ENCODE measurements around the gene NFE2L2.

Gene NFE2L2

DNA sequence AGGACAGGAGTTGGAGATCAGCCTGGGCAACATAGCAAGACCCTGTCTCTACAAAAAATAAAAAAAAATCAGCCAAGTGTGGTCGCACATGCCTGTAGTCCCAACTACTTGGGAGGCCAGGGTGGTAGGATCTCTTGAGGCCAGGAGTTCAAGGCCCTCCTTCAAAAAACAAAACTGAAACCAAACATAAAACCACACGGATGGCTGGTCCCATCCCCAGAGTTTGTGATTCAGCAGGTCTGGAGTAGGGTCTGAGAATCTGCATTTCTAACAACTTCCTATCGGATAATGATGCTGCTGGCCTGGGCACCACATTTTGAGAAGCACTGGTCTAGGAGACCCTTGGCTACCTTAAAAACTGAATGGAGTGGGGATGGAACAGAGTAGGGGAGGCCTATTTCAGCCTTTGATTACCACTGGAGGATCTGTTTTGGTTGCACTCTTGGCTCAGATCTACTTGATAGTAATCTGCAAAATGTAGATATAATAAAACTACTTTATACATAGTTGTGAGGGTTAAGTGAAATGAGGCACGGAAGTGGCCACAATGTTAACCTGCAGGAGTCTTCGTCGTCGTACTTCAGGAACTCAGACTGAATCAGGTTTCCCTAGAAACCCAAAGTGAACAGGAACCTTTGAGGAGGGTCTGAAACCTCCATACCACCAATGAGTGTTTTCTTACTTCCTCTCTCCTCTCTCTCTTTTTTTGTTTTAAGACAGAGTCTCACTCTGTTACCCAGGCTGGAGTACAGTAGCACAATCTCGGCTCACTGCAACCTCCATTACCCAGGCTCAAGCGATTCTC lies 25.5 kb upstream of the NFE2L2 start:
- in situ Hi-C loops (cut with MboI; ENCODE audit: low sequenced_read_pairs, unreplicated experiment): no loop called here
- peak; percentile 33 for DNase-seq (ENCODE audit: low spot score)

GRCh38 chr2:177287814-177288213 lies 23.3 kb upstream of the NFE2L2 start:
- TF ChIP-seq, protein P1, sequence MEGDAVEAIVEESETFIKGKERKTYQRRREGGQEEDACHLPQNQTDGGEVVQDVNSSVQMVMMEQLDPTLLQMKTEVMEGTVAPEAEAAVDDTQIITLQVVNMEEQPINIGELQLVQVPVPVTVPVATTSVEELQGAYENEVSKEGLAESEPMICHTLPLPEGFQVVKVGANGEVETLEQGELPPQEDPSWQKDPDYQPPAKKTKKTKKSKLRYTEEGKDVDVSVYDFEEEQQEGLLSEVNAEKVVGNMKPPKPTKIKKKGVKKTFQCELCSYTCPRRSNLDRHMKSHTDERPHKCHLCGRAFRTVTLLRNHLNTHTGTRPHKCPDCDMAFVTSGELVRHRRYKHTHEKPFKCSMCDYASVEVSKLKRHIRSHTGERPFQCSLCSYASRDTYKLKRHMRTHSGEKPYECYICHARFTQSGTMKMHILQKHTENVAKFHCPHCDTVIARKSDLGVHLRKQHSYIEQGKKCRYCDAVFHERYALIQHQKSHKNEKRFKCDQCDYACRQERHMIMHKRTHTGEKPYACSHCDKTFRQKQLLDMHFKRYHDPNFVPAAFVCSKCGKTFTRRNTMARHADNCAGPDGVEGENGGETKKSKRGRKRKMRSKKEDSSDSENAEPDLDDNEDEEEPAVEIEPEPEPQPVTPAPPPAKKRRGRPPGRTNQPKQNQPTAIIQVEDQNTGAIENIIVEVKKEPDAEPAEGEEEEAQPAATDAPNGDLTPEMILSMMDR (IDR thresholded peaks at IDR 0.05; ENCODE audit: borderline replicate concordance, control extremely low read depth, extremely low read depth, insufficient read depth, missing control alignments): no peak
- DNase-seq (ENCODE audit: low spot score): no peak
- in situ Hi-C loops (cut with MboI; ENCODE audit: low sequenced_read_pairs, unreplicated experiment): no loop called here

More for the DNA sequence above, 25.5 kb upstream of the NFE2L2 start:
- TF ChIP-seq, protein P1 (IDR thresholded peaks at IDR 0.05; ENCODE audit: borderline replicate concordance, control extremely low read depth, extremely low read depth, insufficient read depth, missing control alignments): no peak

DNA sequence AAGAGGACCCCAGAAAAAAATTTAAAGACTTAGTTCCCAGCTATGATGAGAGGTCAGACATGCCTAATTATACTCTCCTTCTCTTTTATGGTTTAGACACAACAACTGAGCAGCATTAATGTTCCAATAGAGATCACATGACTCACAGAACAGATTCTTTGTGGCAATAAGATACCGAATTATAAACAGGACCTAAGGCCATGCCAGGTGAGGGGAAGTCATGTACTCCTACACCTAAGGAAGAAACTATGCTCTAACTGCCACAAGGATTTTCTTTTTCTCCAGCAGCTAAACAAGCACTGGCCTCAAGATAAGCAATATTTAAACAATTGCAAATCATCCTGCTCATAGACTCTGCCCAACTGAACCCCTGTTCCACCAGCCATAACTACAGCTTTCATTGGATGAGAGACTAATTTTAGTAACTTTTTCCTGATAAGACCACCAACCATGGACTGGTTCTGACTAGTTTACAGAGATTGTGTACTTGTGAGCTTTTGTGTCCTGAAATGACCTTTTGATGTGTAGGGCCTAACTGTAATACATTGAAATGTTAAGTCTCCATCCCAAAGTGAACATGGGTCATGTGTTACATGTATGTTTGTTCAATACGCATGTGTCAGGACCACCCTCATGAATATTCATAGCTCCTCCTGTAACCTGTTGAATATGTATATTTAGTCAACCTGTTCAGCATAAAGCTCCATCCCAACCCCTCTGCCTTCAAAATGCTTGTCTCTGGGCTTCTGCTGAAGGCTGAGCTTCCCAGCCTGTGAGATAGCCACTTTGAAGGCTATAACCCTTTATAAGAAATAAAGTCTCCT lies 21.6 kb upstream of the NFE2L2 start:
- in situ Hi-C loops (cut with MboI; ENCODE audit: low sequenced_read_pairs, unreplicated experiment): no loop called here
- TF ChIP-seq, protein P1 (IDR thresholded peaks at IDR 0.05; ENCODE audit: borderline replicate concordance, control extremely low read depth, extremely low read depth, insufficient read depth, missing control alignments): no peak
- no peak for DNase-seq (ENCODE audit: low spot score)

DNA sequence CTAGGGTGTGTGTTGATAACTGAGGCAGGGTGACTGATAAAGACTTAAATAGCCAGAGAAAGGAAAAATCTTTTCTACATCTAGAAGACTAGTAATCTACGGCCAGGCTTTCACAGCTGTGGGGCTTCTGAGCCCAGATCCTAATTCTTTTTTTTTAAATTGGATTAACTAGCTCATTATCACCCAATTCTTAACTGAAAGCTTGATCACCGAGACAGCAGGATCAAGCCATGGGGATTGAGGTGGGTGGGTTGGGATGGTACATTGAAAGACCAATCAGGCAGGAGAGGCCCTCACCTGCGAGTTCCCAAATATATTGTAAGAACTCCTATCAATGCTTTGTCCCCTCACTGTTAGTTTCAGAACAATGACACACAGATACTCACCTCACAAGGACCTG lies 20.0 kb upstream of the NFE2L2 start:
- TF ChIP-seq, protein P1 (IDR thresholded peaks at IDR 0.05; ENCODE audit: borderline replicate concordance, control extremely low read depth, extremely low read depth, insufficient read depth, missing control alignments): no peak
- in situ Hi-C loops (cut with MboI; ENCODE audit: low sequenced_read_pairs, unreplicated experiment): no loop called here

GRCh38 chr2:177283906-177284305 lies 19.4 kb upstream of the NFE2L2 start:
- in situ Hi-C loops (cut with MboI; ENCODE audit: low sequenced_read_pairs, unreplicated experiment): no loop called here
- TF ChIP-seq, protein P1 (IDR thresholded peaks at IDR 0.05; ENCODE audit: borderline replicate concordance, control extremely low read depth, extremely low read depth, insufficient read depth, missing control alignments): no peak
- no peak for DNase-seq (ENCODE audit: low spot score)

More for the DNA sequence above, 20.0 kb upstream of the NFE2L2 start:
- DNase-seq (ENCODE audit: low spot score): no peak

DNA sequence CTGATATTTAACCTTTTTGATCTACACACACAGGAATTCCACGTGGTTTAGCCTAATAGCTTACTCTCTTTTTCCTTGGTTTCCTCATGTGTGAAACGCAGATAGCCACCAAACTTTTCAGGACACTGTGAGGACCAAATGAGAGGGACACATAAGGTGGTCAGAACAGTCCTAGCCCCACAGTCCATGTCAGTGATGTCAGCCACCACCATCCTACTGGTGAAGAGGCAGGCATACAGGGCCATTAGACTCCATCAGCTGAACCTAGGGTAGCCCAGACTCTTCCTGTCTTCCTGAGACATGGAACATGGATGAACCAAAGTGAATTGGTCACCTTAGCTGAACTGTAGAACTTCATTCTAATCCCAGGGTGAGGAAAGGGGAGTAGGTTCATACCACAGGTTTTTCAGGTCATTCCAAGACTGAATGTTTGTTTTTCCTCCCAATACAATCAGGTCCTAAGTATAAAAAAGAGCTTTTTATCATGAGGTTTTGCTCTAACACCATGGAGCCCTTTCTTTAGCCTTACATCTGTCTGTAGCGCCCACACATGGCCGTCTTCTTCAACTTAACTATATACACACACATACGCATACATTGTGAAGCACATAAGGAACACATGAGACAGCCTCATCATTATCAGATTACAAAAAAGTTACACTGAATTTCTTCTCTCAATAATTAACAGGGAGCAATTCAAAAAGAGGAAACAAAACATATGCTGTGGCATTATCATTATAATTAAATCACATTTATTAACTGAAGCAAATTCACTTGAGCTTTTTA lies 18.5 kb upstream of the NFE2L2 start:
- in situ Hi-C loops (cut with MboI; ENCODE audit: low sequenced_read_pairs, unreplicated experiment): no loop called here
- TF ChIP-seq, protein P1 (IDR thresholded peaks at IDR 0.05; ENCODE audit: borderline replicate concordance, control extremely low read depth, extremely low read depth, insufficient read depth, missing control alignments): no peak
- no peak for DNase-seq (ENCODE audit: low spot score)
